Retinal pigment epithelial cell (primary cell): ENCODE results near the gene KMT2B.

ENCODE experiments used
- DNase-seq: peaks from one replicate; pipeline ENCODE4 v3.0.0-alpha.2; 2010; ENCODE audit warnings: low read depth
- H3K4me3 ChIP-seq: 2 replicates; pipeline ENCODE4 v1.5.1; 2011; ENCODE audit warnings: mild to moderate bottlenecking, low read length, control low read depth, moderate library complexity
- CTCF ChIP-seq: conservative IDR thresholded peaks from 2 replicates; pipeline ENCODE4 v1.5.1; 2011; ENCODE audit warnings: low read depth, low read length, control low read depth, inconsistent platforms

Gene KMT2B

DNA sequence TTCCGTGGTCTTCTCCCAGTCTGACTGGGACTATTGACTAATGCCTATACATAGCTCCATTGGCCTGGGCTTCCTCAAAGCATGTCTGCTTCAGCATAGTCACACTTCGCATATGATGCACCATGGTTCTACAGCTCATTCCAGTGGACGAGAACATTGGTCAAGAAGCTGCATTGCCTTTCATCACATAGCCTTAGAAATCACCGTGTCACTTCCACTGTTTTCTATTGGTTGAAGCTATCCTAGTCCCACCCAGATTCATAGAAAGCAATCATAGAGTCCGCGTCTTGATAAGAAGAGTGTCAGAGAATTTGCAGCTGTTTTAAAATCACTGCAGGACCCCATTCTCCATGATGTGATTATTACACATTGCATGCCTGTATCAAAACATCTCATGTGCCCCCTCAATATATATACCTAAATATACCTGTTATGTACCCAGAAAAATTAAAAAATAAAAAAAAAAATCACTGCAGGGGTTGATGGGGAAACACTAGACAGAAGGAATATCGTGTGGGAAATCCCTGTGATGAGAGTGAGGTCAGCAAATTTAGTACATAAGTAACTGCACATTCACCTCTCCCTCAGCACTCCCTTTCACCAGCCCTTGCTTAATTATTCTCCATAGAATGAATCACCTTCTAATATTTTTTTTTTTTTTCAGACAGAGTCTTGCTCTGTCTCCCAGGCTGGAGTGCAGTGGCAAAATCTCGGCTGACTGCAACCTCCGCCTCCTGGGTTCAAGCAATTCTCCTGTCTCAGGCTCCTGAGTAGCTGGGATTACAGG is 55.4 kb downstream of the KMT2B start:
- no peak for DNase-seq
- TF ChIP-seq CTCF: no peak
- no peak overlapping the region for H3K4me3 ChIP-seq

GRCh38 chr19:35774274-35775045 is 56.7 kb downstream of the KMT2B start:
- peak overlapping the region; percentile 36 for H3K4me3 ChIP-seq
- TF ChIP-seq CTCF: no peak
- no peak for DNase-seq

GRCh38 chr19:35775046-35775297 is 57.2 kb downstream of the KMT2B start:
- H3K4me3 ChIP-seq: peak overlapping the region; percentile 36
- DNase-seq: no peak
- no peak for TF ChIP-seq CTCF

GRCh38 chr19:35775298-35776101 is 57.7 kb downstream of the KMT2B start, which contains the start of gene ARHGAP33:
Gene ARHGAP33 (plus strand): TSS chr19:35775564. CDS start chr19:35775659, 95 bp downstream.
- TF ChIP-seq CTCF: no peak
- peak; percentile 80 for DNase-seq
- peak within 1 kb of the TSS; percentile 67 for H3K4me3 ChIP-seq

DNA sequence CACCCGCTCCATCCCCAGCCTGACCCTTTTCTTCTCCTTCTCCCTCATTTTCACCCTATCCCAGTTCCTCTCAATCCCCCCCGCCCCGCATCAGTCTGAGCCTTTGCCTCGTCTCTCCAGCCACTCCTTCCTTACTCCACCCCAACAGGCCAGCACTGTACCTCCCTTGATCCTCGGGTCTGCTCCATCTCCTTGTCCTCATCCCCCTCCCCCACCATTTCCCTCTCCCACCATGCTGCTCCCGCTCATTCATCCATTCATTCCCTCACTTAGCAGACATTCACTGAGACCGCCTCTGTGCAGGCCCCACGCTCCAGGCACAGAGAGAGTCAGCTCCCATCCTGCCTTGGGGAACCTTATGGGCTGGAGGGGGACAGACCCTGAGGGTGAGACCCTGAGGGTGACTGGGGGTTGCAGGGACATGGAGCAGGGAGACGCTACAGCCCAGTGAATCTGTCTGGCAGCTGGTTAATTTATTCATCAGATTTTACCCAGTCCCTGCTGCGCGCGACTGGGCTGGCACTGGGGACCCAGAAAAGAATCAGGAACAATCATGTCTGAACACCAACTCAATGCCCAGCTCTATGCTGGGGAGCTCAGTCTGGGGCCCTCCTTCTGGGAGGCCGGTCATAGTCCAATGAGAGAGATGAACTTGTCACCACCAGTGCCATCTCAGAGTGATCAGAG is 58.4 kb downstream of the KMT2B start:
- H3K4me3 ChIP-seq: peak overlapping the region; percentile 67
- no peak for TF ChIP-seq CTCF
- DNase-seq: no peak

DNA sequence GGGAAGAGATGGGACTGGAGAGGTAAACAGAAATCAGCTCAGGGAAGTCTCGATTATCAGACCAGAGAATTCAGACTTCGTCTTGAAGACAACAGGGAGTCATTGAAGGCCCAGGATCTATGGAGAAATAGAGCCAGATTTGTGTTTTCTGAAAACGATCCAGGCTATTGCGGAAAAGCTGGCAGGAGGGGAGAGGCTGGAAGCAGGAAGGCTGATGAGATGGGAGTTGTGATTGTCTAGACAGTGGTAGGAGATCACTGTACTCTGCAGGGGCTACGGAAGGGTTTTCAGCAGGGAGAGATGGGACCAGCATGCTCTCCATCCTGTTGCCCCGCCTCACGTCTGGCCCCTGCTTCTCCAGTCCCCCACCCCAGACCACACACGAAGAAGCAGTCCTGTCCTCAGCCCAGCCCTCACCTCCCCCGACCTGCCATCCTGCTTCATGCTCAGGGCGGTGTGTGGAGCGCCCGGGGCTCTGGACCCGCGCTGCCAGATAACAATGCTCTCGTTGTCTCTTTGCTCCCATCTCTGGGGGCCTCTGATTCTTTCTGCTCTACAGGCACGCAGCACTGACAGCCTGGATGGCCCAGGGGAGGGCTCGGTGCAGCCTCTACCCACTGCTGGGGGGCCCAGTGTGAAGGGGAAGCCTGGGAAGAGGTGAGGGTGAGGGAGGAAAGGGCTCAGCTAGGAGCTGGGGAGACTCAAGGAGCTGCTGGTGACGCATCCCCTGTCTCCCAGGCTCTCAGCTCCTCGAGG is 59.5 kb downstream of the KMT2B start:
- no peak overlapping the region for H3K4me3 ChIP-seq

More for the DNA sequence above, 59.5 kb downstream of the KMT2B start:
- TF ChIP-seq CTCF: no peak
- no peak for DNase-seq
